GM18508 (cell line): ENCODE measurements around the gene ZNF787.
"Not testable (repeated sequence)": the region's sequence is repeated elsewhere in the genome, so short reads cannot be mapped to it uniquely, and the experiment has no call there.

Experiments used
- ATAC-seq: cut with Tn5 transposase; IDR thresholded peaks from one replicate; pipeline ENCODE4 v1.9.1; 2021; ENCODE audit warnings: moderate number of reproducible peaks; ENCODE audit not compliant: insufficient read depth, unreplicated experiment

The ZNF787 gene

DNA sequence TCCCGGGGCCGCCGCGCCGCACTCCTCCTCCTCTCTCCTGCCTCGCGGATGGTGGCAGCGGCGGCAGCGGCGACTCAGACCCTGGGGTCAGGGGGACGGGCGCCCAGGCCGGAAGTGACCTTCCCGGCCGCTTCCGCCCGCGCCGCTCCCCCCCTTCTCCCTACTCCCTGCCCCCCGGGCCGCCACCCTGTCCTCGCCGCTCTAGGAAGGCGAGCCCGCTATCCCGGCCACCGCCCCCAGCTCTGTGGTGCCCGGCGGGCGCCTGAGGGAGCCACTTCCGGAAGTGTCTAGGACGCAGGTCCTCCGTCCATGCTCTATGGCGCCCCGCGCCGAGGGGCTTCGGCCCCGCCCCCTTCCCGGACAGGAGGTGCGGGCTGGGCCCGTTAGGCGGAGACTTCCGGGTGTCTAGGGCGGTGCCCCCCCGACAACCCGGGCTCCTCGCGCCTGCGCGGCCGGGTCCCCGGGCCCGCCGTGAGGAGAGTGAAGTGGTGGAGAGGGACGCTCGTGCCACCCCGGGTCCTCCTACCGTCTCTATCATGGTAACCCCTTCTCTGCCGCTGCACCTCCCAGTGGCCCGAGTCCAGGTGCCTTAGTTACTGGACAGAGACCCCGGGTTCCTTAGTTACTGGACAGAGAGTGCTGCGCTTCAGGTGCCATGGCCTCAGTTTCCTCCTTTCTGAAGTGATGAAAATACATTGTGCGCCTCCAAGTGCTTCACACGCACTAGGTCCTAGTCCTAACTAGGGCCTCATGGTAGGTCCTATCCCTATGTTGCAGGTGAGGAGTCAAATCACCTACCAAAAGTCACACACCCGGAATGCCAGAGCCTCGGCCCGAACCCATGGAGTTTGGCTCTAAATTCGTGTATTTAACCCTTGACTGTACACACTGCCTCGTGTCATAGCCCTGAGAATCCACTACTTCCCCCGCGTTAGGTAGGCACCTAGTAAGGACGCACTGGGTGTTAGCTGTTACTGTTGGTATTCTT lies at the start of gene ZNF787:
Gene ZNF787, minus strand, starts transcription at position 116 of the 988 bp plus-strand sequence. CDS start 18,078 bp downstream, outside the sequence.
- peak; percentile 63 for ATAC-seq

DNA sequence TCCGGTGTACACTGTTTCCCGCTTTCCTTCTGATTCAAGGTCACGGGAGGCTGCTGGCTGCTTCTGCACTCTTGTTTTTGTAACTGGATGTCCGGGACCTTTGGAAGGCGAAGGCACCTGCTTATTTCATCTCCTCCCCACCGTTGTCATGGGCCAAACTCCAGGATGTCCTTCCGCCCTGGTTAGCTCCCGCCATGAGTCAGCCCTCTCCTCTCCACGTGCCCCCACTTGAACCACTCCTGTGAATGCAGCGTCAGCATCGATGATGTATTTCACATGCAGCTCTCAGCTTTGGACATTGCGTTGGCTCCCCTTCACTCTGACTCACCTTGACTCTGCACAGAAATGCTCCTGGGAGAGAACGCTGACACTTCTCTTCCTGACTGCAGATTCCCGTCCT lies 49.2 kb upstream of the ZNF787 start:
- ATAC-seq, result no peak

DNA sequence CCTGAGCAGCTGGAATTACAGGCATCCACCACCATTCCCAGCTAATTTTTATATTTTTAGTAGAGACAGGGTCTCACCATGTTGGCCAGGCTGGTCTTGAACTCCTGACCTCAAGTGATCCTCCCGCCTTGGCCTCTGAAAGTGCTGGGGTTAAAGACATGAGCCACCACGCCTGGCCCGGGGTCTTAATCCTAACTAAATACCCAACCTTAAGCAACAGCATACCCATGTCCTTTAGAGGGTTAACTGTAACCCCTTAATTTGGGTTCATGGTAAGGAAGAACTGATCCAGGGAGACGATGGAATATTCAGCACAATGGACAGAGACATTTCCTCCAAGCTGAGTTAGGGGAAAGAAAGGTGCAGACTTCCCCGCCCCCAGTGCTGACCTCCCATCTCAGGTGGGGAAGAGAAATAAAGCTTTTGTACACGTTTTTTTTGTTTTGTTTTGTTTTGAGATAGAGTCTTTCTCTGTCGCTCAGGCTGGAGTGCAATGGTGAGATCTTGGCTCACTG lies 46.0 kb upstream of the ZNF787 start:
- ATAC-seq, result no peak

DNA sequence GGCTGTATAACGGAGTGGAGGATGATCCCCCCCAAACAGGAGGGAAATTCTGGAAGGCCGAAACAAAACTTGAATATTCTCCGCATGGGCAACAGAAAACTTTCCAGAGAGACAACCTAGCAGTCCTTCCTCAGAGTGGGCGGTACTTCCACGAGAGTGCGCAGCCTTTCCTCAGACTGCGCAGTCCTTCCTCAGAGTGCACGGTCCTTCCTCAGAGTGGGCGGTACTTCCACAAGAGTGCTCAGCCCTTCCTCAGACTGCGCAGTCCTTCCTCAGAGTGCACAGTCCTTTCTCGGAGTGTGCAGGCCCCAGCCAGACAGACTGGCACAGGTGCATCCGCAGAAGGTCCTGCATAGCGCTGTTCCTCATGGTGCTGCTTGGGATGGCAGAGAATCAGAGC lies 42.0 kb upstream of the ZNF787 start:
- no peak for ATAC-seq

DNA sequence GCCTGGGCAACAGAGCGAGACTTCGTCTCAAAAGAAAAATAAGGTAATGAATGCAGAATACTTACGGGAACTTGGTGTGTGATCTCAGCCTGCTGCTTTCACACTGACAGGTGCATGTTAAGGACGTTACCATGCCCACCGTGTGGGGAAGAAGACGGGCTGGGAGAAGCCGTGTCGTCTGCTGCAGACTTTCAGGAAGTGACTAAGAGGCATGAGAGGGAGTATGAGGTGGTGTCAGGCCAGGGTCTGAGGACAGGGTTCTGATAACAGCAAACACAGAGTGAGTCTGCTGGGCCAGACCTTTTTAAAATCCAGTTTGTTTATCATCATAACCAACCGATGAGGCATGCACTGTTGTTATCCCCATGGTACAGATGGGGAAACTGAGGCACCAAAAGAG lies 41.2 kb upstream of the ZNF787 start:
- no peak for ATAC-seq

DNA sequence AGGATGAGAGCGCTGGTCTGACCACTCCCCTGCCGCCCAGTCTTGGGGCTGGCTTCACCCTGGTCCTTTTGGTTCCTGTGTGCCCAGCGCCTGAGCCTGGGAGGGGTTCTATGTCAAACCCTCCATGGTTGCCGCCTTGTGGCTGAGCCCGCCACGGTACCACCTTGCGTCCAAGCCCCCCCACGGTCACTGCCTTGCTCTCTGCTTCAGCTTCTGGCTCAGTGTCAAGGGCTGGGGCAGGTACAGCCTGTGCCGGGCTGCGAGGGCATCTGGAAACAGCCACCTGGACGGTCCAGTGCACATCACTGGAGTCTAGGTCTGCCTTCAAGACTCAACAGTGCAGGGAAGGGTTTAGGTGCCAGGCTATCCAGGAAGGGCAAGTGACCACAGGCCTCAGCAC lies 40.4 kb upstream of the ZNF787 start:
- no peak for ATAC-seq

DNA sequence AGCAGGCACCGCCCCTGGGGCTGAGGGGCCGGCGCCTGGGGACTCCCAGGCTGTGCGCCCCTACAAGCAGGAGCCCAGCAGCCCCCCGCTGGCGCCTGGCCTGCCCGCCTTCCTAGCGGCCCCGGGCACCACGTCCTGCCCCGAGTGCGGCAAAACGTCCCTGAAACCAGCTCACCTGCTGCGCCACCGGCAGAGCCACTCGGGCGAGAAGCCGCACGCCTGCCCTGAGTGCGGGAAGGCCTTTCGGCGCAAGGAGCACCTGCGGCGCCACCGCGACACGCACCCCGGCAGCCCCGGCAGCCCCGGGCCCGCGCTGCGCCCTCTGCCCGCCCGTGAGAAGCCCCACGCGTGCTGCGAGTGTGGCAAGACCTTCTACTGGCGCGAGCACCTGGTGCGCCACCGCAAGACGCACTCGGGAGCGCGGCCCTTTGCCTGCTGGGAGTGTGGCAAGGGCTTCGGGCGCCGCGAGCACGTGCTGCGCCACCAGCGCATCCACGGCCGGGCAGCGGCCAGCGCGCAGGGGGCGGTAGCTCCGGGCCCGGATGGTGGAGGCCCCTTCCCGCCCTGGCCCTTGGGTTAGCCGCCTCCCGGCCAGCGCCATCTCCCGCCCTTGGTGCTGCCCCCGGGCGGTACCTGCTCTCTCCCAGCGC lies 38.7 kb upstream of the ZNF787 start:
- no peak for ATAC-seq

DNA sequence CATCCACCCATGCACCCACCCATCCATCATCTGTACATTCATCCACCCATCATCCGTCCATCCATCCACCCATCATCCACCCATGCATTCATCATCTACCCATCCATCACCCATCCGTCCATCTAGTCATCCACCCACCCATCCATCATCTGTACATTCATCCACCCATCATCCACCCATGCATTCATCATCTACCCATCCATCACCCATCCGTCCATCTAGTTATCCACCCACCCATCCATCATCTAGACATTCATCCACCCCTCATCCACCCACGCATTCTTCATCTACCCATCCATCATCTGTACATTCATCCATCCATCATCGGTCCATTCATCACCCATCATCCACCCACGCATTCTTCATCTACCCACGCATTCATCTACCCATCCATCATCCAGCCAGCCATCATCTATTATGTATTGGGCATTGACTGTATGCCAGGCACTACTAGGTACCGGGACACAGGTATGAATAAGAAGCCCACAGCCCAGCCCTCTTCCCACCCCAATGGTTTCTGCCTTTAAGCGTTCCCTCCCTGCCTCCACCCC lies 38.0 kb upstream of the ZNF787 start:
- no peak for ATAC-seq

DNA sequence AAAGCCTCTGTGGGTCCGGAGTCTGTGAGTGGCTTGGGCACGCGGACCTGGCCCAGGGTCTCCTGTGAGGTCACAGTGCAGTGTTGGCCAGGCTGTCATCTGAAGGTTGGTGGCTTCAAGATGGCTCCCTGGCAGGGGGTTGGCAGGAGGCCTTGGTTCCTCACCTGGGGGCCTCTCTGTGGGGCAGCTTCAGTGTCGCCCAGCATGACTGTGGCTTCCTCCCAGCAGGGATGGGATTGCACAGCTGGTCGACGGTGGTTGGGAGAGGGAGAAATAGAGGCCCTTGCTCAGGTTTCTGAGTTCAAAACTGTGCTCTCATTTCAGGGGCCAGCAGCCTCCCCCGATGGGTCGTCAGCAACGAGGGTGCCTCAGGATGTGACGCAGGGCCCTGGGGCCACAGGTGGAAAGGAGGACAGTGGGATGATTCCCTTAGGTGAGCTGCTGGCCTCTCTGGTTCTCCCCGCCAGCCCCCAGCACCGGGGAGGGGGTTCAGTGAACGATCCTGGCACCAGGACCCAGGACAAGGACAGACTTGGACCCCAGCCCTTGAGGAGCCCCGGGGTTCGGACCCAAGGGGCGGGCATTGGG lies 37.2 kb upstream of the ZNF787 start:
- ATAC-seq, result no peak

DNA sequence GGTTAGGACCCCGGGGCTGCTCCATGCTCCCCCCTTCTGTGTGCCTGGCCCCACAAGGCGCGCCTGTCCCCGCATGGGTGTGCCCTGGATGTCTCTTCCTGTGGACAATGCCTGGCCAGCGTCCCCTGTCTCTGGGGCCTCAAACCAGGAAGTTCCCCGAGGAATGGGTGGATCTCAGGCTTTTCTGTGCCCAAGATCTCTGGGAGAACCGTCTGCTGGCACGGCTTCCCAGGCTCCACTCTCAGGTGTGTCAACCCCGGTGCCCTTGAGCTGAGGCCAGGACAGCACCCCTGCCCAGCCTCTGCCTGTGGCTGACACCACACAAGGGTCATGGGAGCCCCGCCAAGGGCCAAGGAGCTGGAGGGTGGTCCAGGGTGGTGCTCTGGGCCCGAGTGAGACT lies 35.7 kb upstream of the ZNF787 start:
- no peak for ATAC-seq

DNA sequence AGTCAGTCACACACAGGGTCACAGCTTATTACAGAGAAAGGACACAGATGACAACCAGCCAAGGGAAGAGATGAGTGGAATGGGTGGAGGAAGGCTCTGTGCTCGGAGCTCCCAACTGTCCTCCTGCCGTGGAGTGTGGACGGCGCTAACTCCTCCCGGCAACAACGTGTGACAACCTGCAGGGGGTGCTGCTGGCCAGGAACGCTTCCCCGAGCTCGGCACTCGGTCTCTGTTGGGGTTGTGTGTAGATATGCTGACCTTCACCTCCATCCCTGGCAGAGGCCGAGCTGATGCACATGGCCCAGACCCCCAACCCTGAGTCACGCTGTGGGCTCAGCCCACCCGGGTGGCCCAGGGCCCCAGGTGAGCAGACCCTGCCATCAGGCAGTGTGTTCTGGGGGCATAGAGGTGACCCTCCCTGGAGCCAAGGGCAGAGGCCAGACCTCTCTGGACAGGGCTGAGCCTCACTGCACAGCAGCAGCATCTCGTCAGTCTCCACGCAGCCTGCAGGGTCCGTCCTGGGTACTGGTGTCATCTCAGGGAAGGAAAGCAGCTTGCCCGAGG lies 34.1 kb upstream of the ZNF787 start:
- ATAC-seq, result no peak

DNA sequence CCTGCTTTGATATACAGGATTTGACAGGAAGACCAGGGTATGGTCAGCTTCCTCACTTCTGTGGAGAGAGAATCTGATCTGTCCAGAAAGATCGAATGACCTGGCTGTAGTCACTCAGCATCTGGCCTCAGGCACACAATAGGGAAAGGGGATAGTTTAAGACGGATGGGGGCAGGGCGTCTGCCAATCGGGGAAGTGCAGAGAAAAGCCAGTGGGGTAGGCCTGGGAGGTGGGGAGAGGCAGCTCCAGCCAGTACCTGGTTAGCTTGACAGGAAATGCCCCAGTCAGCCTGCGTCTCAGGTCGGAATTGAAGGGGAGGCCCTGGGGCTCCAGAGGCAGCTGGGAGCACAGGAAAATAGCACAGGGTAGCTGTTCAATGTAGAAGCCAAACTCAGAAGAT lies 32.4 kb upstream of the ZNF787 start:
- no peak for ATAC-seq

DNA sequence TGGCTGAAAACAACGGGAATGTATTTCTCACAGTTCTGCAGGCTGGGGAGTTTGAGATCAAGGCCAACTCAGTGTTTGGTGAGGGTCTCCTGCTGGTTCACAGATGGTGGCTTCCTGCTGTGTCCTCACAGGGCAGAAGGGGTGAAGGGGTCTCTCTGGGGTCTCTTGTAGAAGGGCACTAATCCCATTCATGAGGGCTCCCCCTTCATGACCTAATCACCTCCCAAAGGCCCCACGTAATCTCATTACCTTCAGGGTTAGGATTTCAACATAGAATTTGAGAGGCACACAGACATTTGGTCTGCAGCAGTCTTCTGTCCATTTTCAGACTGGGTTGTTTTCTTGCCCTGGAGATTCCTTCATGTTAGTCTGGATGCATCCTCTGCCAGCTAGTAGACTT lies 31.5 kb upstream of the ZNF787 start:
- no peak for ATAC-seq

DNA sequence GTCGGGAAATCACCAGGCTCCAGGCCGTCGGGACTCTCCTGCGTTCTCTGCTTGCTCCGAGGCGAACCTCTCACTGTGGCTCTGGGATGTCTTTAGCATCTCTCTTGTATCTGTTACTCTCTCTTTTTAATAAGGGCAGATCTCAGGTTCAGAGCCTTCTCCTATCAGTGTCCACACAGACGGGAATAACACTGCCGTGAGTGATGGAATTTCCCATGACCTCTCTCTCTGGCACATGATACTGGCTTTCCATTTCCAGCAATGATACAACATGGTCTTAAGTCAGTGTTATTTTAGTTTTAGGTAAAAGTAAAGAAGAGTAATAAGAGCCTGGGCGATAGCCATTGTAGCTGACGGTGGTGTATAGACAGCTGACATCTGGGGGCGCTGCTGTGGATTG lies 29.3 kb upstream of the ZNF787 start:
- no peak for ATAC-seq

DNA sequence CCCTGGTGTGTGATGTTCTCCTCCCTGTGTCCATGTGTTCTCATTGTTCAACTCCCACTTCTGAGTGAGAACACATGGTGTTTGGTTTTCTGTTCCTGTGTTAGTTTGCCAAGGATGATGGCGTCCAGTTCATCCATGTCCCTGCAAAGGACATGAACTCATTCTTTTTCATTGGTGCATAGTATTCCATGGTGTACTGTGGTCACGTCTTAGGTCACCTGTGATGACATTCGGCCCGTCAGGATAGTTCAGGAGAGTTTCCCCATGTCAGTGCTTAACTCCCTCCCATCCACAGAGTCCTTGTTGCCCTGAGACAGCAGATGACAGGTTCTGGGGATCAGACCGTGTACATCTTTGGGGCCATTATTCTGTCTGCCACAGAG lies 28.6 kb upstream of the ZNF787 start:
- ATAC-seq, result no peak

DNA sequence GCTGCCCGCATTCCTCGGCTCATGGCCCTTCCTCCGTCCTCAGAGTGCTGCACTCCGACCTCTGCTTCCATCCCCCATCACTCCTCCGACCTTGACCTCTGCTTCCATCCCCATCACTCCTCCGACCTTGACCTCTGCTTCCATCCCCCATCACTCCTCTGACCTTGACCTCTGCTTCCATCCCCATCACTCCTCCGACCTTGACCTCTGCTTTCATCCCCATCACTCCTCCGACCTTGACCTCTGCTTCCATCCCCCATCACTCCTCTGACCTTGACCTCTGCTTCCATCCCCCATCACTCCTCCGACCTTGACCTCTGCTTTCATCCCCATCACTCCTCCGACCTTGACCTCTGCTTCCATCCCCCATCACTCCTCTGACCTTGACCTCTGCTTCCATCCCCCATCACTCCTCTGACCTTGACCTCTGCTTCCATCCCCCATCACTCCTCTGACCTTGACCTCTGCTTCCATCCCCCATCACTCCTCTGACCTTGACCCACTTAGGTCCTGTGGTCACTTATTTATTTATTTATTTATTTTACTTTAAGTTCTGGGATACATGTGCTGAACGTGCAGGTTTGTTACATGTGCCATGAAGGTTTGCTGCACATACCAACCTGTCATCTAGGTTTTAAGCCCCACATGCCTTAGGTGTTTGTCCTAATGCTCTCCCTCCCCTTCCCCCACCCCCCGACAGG lies 28.0 kb upstream of the ZNF787 start:
- not testable (repeated sequence) for ATAC-seq

DNA sequence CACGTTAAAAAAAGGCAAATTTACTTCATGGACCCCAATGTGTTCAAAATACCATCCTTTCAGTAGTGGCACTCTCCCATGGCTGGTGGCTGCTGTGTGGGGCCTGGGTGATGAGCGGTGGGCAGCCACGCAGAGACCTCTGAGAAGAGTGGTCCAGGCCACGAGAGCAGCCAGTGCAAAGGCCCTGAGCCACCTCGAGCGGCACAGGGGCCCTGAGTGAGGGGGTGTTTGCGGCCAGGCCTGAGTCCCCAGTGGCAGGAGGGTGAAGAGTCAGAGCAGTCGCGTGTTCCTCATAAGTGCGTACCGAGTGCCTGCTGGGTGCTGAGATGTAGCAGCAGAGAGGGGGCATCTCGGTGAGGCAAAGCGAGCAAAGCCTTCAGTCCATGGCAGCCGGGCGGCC lies 27.0 kb upstream of the ZNF787 start:
- ATAC-seq, result no peak

DNA sequence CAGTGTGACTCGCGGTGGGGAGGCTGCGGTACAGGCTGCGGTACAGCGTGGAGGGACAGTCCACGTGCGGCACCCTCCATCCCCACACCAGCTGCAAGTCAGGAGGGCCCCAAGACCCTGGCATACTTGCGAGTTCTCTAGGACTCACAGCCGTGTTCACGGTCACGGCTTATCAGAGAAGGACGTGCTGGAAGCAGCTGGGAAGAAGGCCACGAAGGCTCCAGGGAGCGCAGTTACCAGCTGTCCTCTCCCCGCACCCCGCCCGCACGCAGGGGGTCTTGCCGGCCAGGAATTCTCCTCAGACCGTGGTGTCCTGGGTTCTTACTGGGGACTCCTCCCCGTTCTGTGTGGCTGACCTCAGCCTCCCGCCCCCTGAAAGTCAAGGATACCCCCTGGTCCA lies 26.2 kb upstream of the ZNF787 start:
- no peak for ATAC-seq

DNA sequence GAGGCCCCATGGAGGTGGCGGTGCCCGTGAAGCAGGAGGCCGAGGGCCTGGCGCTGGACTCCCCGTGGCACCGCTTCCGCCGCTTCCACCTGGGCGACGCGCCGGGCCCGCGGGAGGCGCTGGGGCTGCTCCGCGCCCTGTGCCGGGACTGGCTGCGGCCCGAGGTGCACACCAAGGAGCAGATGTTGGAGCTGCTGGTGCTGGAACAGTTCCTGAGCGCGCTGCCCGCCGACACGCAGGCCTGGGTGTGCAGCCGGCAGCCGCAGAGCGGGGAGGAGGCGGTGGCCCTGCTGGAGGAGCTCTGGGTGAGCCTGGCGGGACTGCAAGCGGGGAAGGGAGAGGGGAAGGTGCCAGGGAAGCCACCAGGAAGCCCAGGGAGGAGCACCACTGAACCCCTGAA lies 25.8 kb upstream of the ZNF787 start:
- no peak for ATAC-seq

DNA sequence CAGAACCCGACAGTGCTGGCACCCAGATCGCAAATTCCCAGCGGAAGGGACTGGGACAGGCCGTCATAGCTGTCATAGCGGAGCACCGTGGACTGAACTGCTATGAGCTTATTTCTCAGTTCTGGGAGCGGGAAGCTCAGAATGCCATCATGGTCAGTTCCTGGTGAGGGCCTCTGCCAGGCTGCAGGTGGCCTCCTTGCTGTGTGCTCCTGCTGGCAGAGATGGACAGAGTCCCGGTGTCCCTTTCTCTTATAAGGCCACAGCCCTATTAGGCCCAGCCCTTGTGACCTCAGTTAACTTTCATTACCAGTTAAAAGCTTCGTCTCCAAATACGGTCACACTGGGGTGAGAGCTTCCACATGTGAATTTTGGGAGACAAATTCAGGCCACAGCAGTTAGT lies 24.6 kb upstream of the ZNF787 start:
- ATAC-seq, result no peak
